Measurements from ENCODE around the gene GNGT2.

GNGT2 gene

GRCh38 chr17:49165143-49165542, 45.2 kb downstream of the GNGT2 start:
- Histone ChIP-seq H4K8ac (ENCODE audit: low read length) (no peak overlapping the region), H2BK120ac (ENCODE audit: low read depth, low read length) (no peak overlapping the region), H3K4me3 (ENCODE audit: insufficient read depth in 1 of 2, low read depth in 1 of 2, low read length in 2 of 2) (no peak overlapping the region), H3K27me3 (ENCODE audit: control insufficient read depth in 1 of 2, insufficient read depth in 1 of 2, low read length in 2 of 2) (peaks cover 15 to 74% of the 10 kb centered on the region in 2 experiments), H3K23ac (ENCODE audit: low read length in 2 of 2) (no peak overlapping the region), H3K18ac (ENCODE audit: low read depth in 1 of 2, low read length in 2 of 2) (no peak overlapping the region), H3K14ac (ENCODE audit: low read length in 2 of 2) (no peak overlapping the region), H3K4me2 (ENCODE audit: low read length, poor library complexity, severe bottlenecking) (no peak overlapping the region), H2BK15ac (ENCODE audit: low read depth, poor library complexity, severe bottlenecking) (no peak overlapping the region), H2AFZ (ENCODE audit: low read depth, low read length) (no peak overlapping the region), H3K27ac (ENCODE audit: low read length, poor library complexity, severe bottlenecking) (no peak overlapping the region), H4K91ac (ENCODE audit: low read length) (no peak overlapping the region), H2BK12ac (ENCODE audit: low read length in 2 of 2) (no peak overlapping the region), H2BK5ac (ENCODE audit: low read depth, low read length, poor library complexity, severe bottlenecking) (no peak overlapping the region), H3K9ac (ENCODE audit: low read length) (no peak overlapping the region), H3K4ac (ENCODE audit: low read depth in 1 of 2, low read length in 2 of 2) (no peak overlapping the region), H3K36me3 (ENCODE audit: control insufficient read depth in 1 of 2, insufficient read depth in 2 of 2, low read depth in 1 of 2, low read length in 2 of 2) (no peaks in the 10 kb centered on the region), H3K9me3 (ENCODE audit: control insufficient read depth, low read length) (peaks cover 5% of the 10 kb centered on the region), H3K79me1 (replicated peaks; ENCODE audit: low read length, poor library complexity, severe bottlenecking) (no peaks in the 10 kb centered on the region), H2AK5ac (ENCODE audit: low read length, severe bottlenecking) (no peak overlapping the region), H3K4me1 (ENCODE audit: control insufficient read depth, insufficient read depth, low read depth, low read length) (no peaks in the 10 kb centered on the region)
- DNase-seq: no peak
- 98% methylated on average over 2 of the region's 2 CpGs for WGBS

- Histone ChIP-seq H3K23ac (ENCODE audit: low read length in 2 of 2) (no peak overlapping the region), H2BK15ac (ENCODE audit: low read depth, poor library complexity, severe bottlenecking) (no peak overlapping the region), H3K4me3 (ENCODE audit: insufficient read depth in 1 of 2, low read depth in 1 of 2, low read length in 2 of 2) (no peak overlapping the region), H3K4ac (ENCODE audit: low read depth in 1 of 2, low read length in 2 of 2) (no peak overlapping the region), H3K9me3 (ENCODE audit: control insufficient read depth, low read length) (no peaks in the 10 kb centered on the region), H2BK5ac (ENCODE audit: low read depth, low read length, poor library complexity, severe bottlenecking) (no peak overlapping the region), H2BK12ac (ENCODE audit: low read length in 2 of 2) (no peak overlapping the region), H3K4me1 (ENCODE audit: control insufficient read depth, insufficient read depth, low read depth, low read length) (peaks cover 7% of the 10 kb centered on the region), H3K14ac (ENCODE audit: low read length in 2 of 2) (no peak overlapping the region), H3K27me3 (ENCODE audit: control insufficient read depth in 1 of 2, insufficient read depth in 1 of 2, low read length in 2 of 2) (peaks cover 6 to 73% of the 10 kb centered on the region in 2 experiments), H2BK120ac (ENCODE audit: low read depth, low read length) (no peak overlapping the region), H3K18ac (ENCODE audit: low read depth in 1 of 2, low read length in 2 of 2) (no peak overlapping the region), H4K8ac (ENCODE audit: low read length) (no peak overlapping the region), H3K36me3 (ENCODE audit: control insufficient read depth in 1 of 2, insufficient read depth in 2 of 2, low read depth in 1 of 2, low read length in 2 of 2) (no peaks in the 10 kb centered on the region), H4K91ac (ENCODE audit: low read length) (no peak overlapping the region), H3K27ac (ENCODE audit: low read length, poor library complexity, severe bottlenecking) (no peak overlapping the region), H3K9ac (ENCODE audit: low read length) (no peak overlapping the region), H3K79me1 (replicated peaks; ENCODE audit: low read length, poor library complexity, severe bottlenecking) (no peaks in the 10 kb centered on the region), H2AFZ (ENCODE audit: low read depth, low read length) (no peak overlapping the region), H3K4me2 (ENCODE audit: low read length, poor library complexity, severe bottlenecking) (no peak overlapping the region), H2AK5ac (ENCODE audit: low read length, severe bottlenecking) (no peak overlapping the region)
- WGBS: 86% methylated on average over 3 of the region's 4 CpGs
- no peak for DNase-seq
Measured at GRCh38 chr17:49162866-49163265, 47.5 kb downstream of the GNGT2 start.

- no peak overlapping the region for H4K91ac ChIP-seq (ENCODE audit: low read length)
- peak; percentile 65 for DNase-seq
- H3K14ac ChIP-seq (ENCODE audit: low read length in 2 of 2): no peak overlapping the region
- H3K18ac ChIP-seq (ENCODE audit: low read depth in 1 of 2, low read length in 2 of 2): no peak overlapping the region
- no peak overlapping the region for H3K4ac ChIP-seq (ENCODE audit: low read depth in 1 of 2, low read length in 2 of 2)
- H2BK5ac ChIP-seq (ENCODE audit: low read depth, low read length, poor library complexity, severe bottlenecking): no peak overlapping the region
- H2AFZ ChIP-seq (ENCODE audit: low read depth, low read length): no peak overlapping the region
- H2BK120ac ChIP-seq (ENCODE audit: low read depth, low read length): no peak overlapping the region
- no peak overlapping the region for H2AK5ac ChIP-seq (ENCODE audit: low read length, severe bottlenecking)
- no peak overlapping the region for H3K27ac ChIP-seq (ENCODE audit: low read length, poor library complexity, severe bottlenecking)
- peaks cover 14% of the 10 kb centered on the region for H3K4me1 ChIP-seq (ENCODE audit: control insufficient read depth, insufficient read depth, low read depth, low read length)
- no peak overlapping the region for H3K4me3 ChIP-seq (ENCODE audit: insufficient read depth in 1 of 2, low read depth in 1 of 2, low read length in 2 of 2)
- no peaks in the 10 kb centered on the region for H3K79me1 ChIP-seq (replicated peaks; ENCODE audit: low read length, poor library complexity, severe bottlenecking)
- no peak overlapping the region for H4K8ac ChIP-seq (ENCODE audit: low read length)
- H3K9me3 ChIP-seq (ENCODE audit: control insufficient read depth, low read length): no peaks in the 10 kb centered on the region
- peaks cover 0 to 58% of the 10 kb centered on the region in 2 experiments for H3K27me3 ChIP-seq (ENCODE audit: control insufficient read depth in 1 of 2, insufficient read depth in 1 of 2, low read length in 2 of 2)
- no peak overlapping the region for H2BK12ac ChIP-seq (ENCODE audit: low read length in 2 of 2)
- WGBS: 46% methylated on average over 8 of the region's 8 CpGs
- H3K36me3 ChIP-seq (ENCODE audit: control insufficient read depth in 1 of 2, insufficient read depth in 2 of 2, low read depth in 1 of 2, low read length in 2 of 2): no peaks in the 10 kb centered on the region
- H3K4me2 ChIP-seq (ENCODE audit: low read length, poor library complexity, severe bottlenecking): peak overlapping the region; percentile 44
- no peak overlapping the region for H3K23ac ChIP-seq (ENCODE audit: low read length in 2 of 2)
- H2BK15ac ChIP-seq (ENCODE audit: low read depth, poor library complexity, severe bottlenecking): no peak overlapping the region
- H3K9ac ChIP-seq (ENCODE audit: low read length): no peak overlapping the region
Measured at GRCh38 chr17:49157784-49158183, 52.6 kb downstream of the GNGT2 start.

GRCh38 chr17:49156256-49156655, 54.1 kb downstream of the GNGT2 start:
- H3K4me3 ChIP-seq (ENCODE audit: insufficient read depth in 1 of 2, low read depth in 1 of 2, low read length in 2 of 2): no peak overlapping the region
- H4K8ac ChIP-seq (ENCODE audit: low read length): no peak overlapping the region
- no peak overlapping the region for H2BK15ac ChIP-seq (ENCODE audit: low read depth, poor library complexity, severe bottlenecking)
- no peak overlapping the region for H3K4me2 ChIP-seq (ENCODE audit: low read length, poor library complexity, severe bottlenecking)
- no peak overlapping the region for H3K27ac ChIP-seq (ENCODE audit: low read length, poor library complexity, severe bottlenecking)
- H4K91ac ChIP-seq (ENCODE audit: low read length): no peak overlapping the region
- no peak overlapping the region for H3K14ac ChIP-seq (ENCODE audit: low read length in 2 of 2)
- no peaks in the 10 kb centered on the region for H3K79me1 ChIP-seq (replicated peaks; ENCODE audit: low read length, poor library complexity, severe bottlenecking)
- no peak overlapping the region for H3K9ac ChIP-seq (ENCODE audit: low read length)
- peaks cover 0 to 62% of the 10 kb centered on the region in 2 experiments for H3K27me3 ChIP-seq (ENCODE audit: control insufficient read depth in 1 of 2, insufficient read depth in 1 of 2, low read length in 2 of 2)
- H2AFZ ChIP-seq (ENCODE audit: low read depth, low read length): no peak overlapping the region
- H3K18ac ChIP-seq (ENCODE audit: low read depth in 1 of 2, low read length in 2 of 2): no peak overlapping the region
- no peak overlapping the region for H2BK12ac ChIP-seq (ENCODE audit: low read length in 2 of 2)
- no peak overlapping the region for H2BK5ac ChIP-seq (ENCODE audit: low read depth, low read length, poor library complexity, severe bottlenecking)
- H3K9me3 ChIP-seq (ENCODE audit: control insufficient read depth, low read length): no peaks in the 10 kb centered on the region
- no peak overlapping the region for H3K23ac ChIP-seq (ENCODE audit: low read length in 2 of 2)
- peak overlapping the region; percentile 20 for H2AK5ac ChIP-seq (ENCODE audit: low read length, severe bottlenecking)
- no peak for DNase-seq
- no peak overlapping the region for H3K4ac ChIP-seq (ENCODE audit: low read depth in 1 of 2, low read length in 2 of 2)
- H3K36me3 ChIP-seq (ENCODE audit: control insufficient read depth in 1 of 2, insufficient read depth in 2 of 2, low read depth in 1 of 2, low read length in 2 of 2): no peaks in the 10 kb centered on the region
- H3K4me1 ChIP-seq (ENCODE audit: control insufficient read depth, insufficient read depth, low read depth, low read length): peaks cover 14% of the 10 kb centered on the region
- no peak overlapping the region for H2BK120ac ChIP-seq (ENCODE audit: low read depth, low read length)
- WGBS: 94% methylated on average over 8 of the region's 11 CpGs
